ENCODE results near the gene CLSTN2. TPM values are rescaled to one million over a fixed set of nuclear protein-coding genes. Genes with fewer than 3 reads are reported as not detected.

CLSTN2 gene
- total RNA-seq, 1 experiment from 2014 or later = 0.07 TPM

DNA sequence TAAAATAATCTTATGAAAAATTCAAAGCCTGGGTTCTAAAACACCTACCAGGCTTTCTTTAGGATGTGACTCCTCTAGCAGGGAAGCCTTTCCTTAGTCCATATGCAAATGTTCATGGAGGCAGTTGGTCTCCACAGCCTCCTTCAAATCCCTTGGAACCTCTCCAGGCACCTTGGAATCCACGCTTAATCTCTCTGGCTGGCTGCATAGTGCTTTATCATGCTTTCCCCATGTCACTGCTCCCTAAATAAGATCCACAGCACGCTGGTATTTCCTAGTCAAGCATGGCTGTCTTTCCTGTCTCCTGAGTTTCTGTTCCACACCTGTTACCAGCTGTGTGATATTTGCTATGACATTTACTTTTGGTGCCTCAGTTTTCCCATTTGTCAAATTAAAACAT, 71.3 kb downstream of the CLSTN2 start:
- CTCF ChIA-PET = no interaction called here
- no peaks in the 10 kb centered on the region for H3K36me3 Mint-ChIP-seq (ENCODE audit: insufficient read depth, unreplicated experiment)

GRCh38 chr3:140007081-140007480, 72.1 kb downstream of the CLSTN2 start:
- no peaks in the 10 kb centered on the region for H3K4me1 Mint-ChIP-seq (ENCODE audit: low read depth, unreplicated experiment)
- H3K27ac Mint-ChIP-seq (ENCODE audit: unreplicated experiment) = no peak overlapping the region
- TF ChIP-seq, protein P1, sequence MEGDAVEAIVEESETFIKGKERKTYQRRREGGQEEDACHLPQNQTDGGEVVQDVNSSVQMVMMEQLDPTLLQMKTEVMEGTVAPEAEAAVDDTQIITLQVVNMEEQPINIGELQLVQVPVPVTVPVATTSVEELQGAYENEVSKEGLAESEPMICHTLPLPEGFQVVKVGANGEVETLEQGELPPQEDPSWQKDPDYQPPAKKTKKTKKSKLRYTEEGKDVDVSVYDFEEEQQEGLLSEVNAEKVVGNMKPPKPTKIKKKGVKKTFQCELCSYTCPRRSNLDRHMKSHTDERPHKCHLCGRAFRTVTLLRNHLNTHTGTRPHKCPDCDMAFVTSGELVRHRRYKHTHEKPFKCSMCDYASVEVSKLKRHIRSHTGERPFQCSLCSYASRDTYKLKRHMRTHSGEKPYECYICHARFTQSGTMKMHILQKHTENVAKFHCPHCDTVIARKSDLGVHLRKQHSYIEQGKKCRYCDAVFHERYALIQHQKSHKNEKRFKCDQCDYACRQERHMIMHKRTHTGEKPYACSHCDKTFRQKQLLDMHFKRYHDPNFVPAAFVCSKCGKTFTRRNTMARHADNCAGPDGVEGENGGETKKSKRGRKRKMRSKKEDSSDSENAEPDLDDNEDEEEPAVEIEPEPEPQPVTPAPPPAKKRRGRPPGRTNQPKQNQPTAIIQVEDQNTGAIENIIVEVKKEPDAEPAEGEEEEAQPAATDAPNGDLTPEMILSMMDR (IDR thresholded peaks at IDR 0.05; ENCODE audit: unreplicated experiment) = no peak
- no peak overlapping the region for H3K4me3 Mint-ChIP-seq (ENCODE audit: low read depth, unreplicated experiment)
- no peak for DNase-seq
- no peaks in the 10 kb centered on the region for H3K9me3 Mint-ChIP-seq (ENCODE audit: low read depth, unreplicated experiment)
- H3K36me3 Mint-ChIP-seq (ENCODE audit: insufficient read depth, unreplicated experiment) = no peaks in the 10 kb centered on the region
- no TSS peak for BruUV-seq (replicated peaks)
- intact Hi-C loops (cut with micrococcal nuclease; ENCODE audit: unreplicated experiment) = loop anchor here (10.0 kb wide), 1 partner anchor 1208 kb away; no protein-coding TSS in a partner anchor
- CTCF ChIA-PET = no interaction called here
- peaks cover 22% of the 10 kb centered on the region for H3K27me3 Mint-ChIP-seq (ENCODE audit: unreplicated experiment)

More for the DNA sequence above, 71.3 kb downstream of the CLSTN2 start:
- intact Hi-C loops (cut with micrococcal nuclease; ENCODE audit: unreplicated experiment) = loop anchor here (10.0 kb wide), 1 partner anchor 1208 kb away; no protein-coding TSS in a partner anchor
- Mint-ChIP-seq H3K9me3 (ENCODE audit: low read depth, unreplicated experiment) (no peaks in the 10 kb centered on the region), H3K27ac (ENCODE audit: unreplicated experiment) (no peak overlapping the region), H3K27me3 (ENCODE audit: unreplicated experiment) (peaks cover 15% of the 10 kb centered on the region), H3K4me3 (ENCODE audit: low read depth, unreplicated experiment) (no peak overlapping the region), H3K4me1 (ENCODE audit: low read depth, unreplicated experiment) (no peaks in the 10 kb centered on the region)
- DNase-seq = no peak
- TF ChIP-seq, protein P1 (IDR thresholded peaks at IDR 0.05; ENCODE audit: unreplicated experiment) = no peak
- BruUV-seq (replicated peaks) = no TSS peak

DNA sequence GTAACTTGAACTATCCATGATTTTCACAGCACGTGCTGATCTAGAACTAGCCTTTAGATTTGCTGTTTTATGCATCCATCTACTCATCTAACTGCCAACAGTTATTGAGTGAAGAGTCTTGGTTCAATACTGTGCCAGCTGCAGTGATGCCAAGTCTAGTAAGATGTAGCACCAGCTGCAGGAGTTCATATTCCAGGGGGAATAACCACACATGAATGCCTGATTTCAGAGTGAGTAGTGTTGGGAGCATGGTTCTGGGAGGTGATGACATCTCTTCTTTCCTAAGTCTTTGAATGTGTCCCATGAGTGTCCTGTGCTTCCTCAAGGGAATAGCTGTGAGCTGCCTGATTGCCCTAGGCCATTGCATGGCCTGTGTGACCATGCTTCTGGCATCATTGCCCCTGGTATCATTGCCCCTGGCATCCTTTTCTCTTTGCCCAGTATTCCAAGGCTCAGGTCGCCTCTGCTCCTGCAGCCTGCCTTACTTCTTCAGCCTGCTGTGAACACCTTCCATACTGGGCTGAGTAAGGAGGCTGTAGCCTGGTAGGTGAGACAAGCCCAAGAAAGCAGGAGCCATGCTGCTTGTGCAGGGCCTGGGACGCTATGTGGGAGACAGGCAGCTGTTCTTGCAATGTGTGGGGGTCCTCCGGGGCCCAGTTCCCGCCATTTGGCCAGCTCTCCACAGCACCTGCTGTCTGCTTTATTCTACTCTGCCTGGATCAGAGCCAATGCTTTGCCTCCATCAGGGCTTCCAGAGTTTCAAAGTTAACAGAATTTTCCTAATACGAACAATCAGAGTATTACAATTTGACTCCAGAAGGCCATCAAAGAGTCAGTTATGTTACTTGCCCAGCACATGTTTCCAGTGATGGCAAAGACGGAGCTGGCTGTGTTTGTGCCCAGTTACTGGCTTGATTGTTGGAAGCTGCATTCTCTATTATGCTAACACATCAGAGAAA, 73.2 kb downstream of the CLSTN2 start:
- TF ChIP-seq, protein P1 (IDR thresholded peaks at IDR 0.05; ENCODE audit: unreplicated experiment) = no peak
- no peak overlapping the region for H3K27ac Mint-ChIP-seq (ENCODE audit: unreplicated experiment)
- peaks cover 33% of the 10 kb centered on the region for H3K27me3 Mint-ChIP-seq (ENCODE audit: unreplicated experiment)
- CTCF ChIA-PET = no interaction called here
- no peaks in the 10 kb centered on the region for H3K36me3 Mint-ChIP-seq (ENCODE audit: insufficient read depth, unreplicated experiment)
- BruUV-seq (replicated peaks) = no TSS peak
- intact Hi-C loops (cut with micrococcal nuclease; ENCODE audit: unreplicated experiment) = loop anchor here (10.0 kb wide), 1 partner anchor 1207 kb away; no protein-coding TSS in a partner anchor
- no peaks in the 10 kb centered on the region for H3K4me1 Mint-ChIP-seq (ENCODE audit: low read depth, unreplicated experiment)
- no peak overlapping the region for H3K4me3 Mint-ChIP-seq (ENCODE audit: low read depth, unreplicated experiment)
- DNase-seq = no peak
- H3K9me3 Mint-ChIP-seq (ENCODE audit: low read depth, unreplicated experiment) = no peaks in the 10 kb centered on the region

- Mint-ChIP-seq H3K4me1 (ENCODE audit: low read depth, unreplicated experiment) (no peaks in the 10 kb centered on the region), H3K27ac (ENCODE audit: unreplicated experiment) (no peak overlapping the region), H3K27me3 (ENCODE audit: unreplicated experiment) (peaks cover 52% of the 10 kb centered on the region), H3K36me3 (ENCODE audit: insufficient read depth, unreplicated experiment) (no peaks in the 10 kb centered on the region), H3K4me3 (ENCODE audit: low read depth, unreplicated experiment) (no peak overlapping the region), H3K9me3 (ENCODE audit: low read depth, unreplicated experiment) (no peaks in the 10 kb centered on the region)
- CTCF ChIA-PET = interaction anchor here (1.3 kb wide), 1 partner anchor 31 kb away, joined by 3 read pairs; no protein-coding TSS in a partner anchor
- no peak for DNase-seq
- TF ChIP-seq, protein P1 (IDR thresholded peaks at IDR 0.05; ENCODE audit: unreplicated experiment) = no peak
- no TSS peak for BruUV-seq (replicated peaks)
- intact Hi-C loops (cut with micrococcal nuclease; ENCODE audit: unreplicated experiment) = no loop called here
Observed at GRCh38 chr3:140010391-140010790, 75.4 kb downstream of the CLSTN2 start.
